Measurements from ENCODE around the gene ZBTB8A.

DNA sequence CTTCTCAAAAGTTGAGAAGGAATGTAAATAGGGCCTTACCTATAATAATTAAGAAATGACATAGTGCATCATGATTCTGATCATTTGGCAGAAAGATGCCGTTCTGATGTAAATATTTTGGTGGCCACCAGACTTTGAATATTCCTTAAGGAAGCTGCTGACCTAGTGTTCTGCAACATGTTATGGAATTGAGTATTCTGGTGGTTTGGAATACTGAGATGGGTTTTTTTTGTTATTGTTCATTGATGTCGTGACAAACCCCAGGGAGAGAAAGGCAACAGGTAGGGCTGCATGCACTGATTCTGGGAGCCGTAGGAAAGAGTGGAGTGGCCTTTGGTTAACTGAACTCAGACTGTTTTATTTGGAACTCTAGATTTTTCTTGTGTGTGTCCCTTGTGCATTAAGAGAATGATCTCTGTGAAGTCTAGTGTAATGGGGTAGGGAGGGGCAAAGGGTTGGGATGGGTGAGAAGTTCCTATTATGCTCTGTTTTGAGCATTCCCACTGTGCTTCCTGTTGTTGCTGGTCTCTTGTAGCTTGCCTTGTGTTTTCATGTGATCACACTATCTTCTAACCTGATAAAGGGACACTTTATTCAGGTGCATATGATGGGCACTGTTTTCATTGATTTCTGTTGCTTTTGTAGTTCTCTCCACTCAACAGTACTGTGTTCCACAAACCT, 49.3 kb upstream of the ZBTB8A start:
- TF ChIP-seq, protein P1, sequence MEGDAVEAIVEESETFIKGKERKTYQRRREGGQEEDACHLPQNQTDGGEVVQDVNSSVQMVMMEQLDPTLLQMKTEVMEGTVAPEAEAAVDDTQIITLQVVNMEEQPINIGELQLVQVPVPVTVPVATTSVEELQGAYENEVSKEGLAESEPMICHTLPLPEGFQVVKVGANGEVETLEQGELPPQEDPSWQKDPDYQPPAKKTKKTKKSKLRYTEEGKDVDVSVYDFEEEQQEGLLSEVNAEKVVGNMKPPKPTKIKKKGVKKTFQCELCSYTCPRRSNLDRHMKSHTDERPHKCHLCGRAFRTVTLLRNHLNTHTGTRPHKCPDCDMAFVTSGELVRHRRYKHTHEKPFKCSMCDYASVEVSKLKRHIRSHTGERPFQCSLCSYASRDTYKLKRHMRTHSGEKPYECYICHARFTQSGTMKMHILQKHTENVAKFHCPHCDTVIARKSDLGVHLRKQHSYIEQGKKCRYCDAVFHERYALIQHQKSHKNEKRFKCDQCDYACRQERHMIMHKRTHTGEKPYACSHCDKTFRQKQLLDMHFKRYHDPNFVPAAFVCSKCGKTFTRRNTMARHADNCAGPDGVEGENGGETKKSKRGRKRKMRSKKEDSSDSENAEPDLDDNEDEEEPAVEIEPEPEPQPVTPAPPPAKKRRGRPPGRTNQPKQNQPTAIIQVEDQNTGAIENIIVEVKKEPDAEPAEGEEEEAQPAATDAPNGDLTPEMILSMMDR (IDR thresholded peaks at IDR 0.05): no peak
- no peak for TF ChIP-seq POLR2A (IDR thresholded peaks at IDR 0.05)

Data from adrenal gland (tissue), 5 donors.